Measurements from ENCODE around the gene DFFA. TPM values are rescaled to one million over a fixed set of nuclear protein-coding genes. Genes with fewer than 3 reads are reported as not detected.
A peak's percentile ranks its signal among the peaks of the same experiment; 100 is the strongest.
"Not testable (repeated sequence)": the region's sequence is repeated elsewhere in the genome, so short reads cannot be mapped to it uniquely, and the experiment has no call there.

The DFFA gene
- total RNA-seq, 1 donor from 2014 or later = 58.5 TPM

GRCh38 chr1:10424034-10424433 lies 48.3 kb downstream of the DFFA start:
- TF ChIP-seq CTCF (IDR thresholded peaks at IDR 0.05) = no peak
- TF ChIP-seq EZH2 (IDR thresholded peaks at IDR 0.05) = no peak
- no peak for TF ChIP-seq EZH2phosphoT487 (IDR thresholded peaks at IDR 0.05)
- no peaks in the 10 kb centered on the region for H4K20me1 ChIP-seq (ENCODE audit: low read depth)
- peaks cover 25% of the 10 kb centered on the region for H3K36me3 Mint-ChIP-seq
- no peaks in the 10 kb centered on the region for H3K36me3 ChIP-seq
- peaks cover 20% of the 10 kb centered on the region for H3F3A ChIP-seq (ENCODE audit: low read depth)
- peaks cover 31% of the 10 kb centered on the region for H3K4me1 Mint-ChIP-seq
- H3K27me3 ChIP-seq = no peaks in the 10 kb centered on the region
- no peaks in the 10 kb centered on the region for H3K9me3 ChIP-seq (ENCODE audit: low read depth)
- no peaks in the 10 kb centered on the region for H3K9me3 Mint-ChIP-seq
- H3K9ac ChIP-seq = no peak overlapping the region
- H3K79me2 ChIP-seq (ENCODE audit: low read depth) = no peaks in the 10 kb centered on the region
- H3K27me3 Mint-ChIP-seq (ENCODE audit: insufficient read depth, low read depth) = peaks cover 3% of the 10 kb centered on the region
- H3K4me3 ChIP-seq = no peak overlapping the region
- H2AFZ ChIP-seq (replicated peaks) = no peak overlapping the region
- no peak overlapping the region for H3K4me3 Mint-ChIP-seq
- H3K27ac Mint-ChIP-seq = peak overlapping the region; percentile 76
- peak overlapping the region; percentile 53 for H3K27ac ChIP-seq
- peaks cover 3% of the 10 kb centered on the region for H3K4me1 ChIP-seq
- DNase-seq (ENCODE audit: low spot score) = no peak
- no peak overlapping the region for H3K4me2 ChIP-seq

- peaks cover 5% of the 10 kb centered on the region for H3K36me3 ChIP-seq
- no peaks in the 10 kb centered on the region for H4K20me1 ChIP-seq (ENCODE audit: low read depth)
- H3K79me2 ChIP-seq (ENCODE audit: low read depth) = no peaks in the 10 kb centered on the region
- H2AFZ ChIP-seq (replicated peaks) = no peak overlapping the region
- no peak overlapping the region for H3K4me2 ChIP-seq
- peaks cover 3% of the 10 kb centered on the region for H3K4me1 ChIP-seq
- H3K27ac ChIP-seq = no peak overlapping the region
- no peak overlapping the region for H3K27ac Mint-ChIP-seq
- H3K9ac ChIP-seq = no peak overlapping the region
- H3K27me3 ChIP-seq = no peaks in the 10 kb centered on the region
- no peaks in the 10 kb centered on the region for H3K9me3 Mint-ChIP-seq
- H3K27me3 Mint-ChIP-seq (ENCODE audit: insufficient read depth, low read depth) = peaks cover 10% of the 10 kb centered on the region
- H3K4me1 Mint-ChIP-seq = peaks cover 21% of the 10 kb centered on the region
- H3K9me3 ChIP-seq (ENCODE audit: low read depth) = no peaks in the 10 kb centered on the region
- TF ChIP-seq EZH2phosphoT487 (IDR thresholded peaks at IDR 0.05) = no peak
- no peak for TF ChIP-seq CTCF (IDR thresholded peaks at IDR 0.05)
- TF ChIP-seq EZH2 (IDR thresholded peaks at IDR 0.05) = no peak
- peaks cover 41% of the 10 kb centered on the region for H3K36me3 Mint-ChIP-seq
- no peak for DNase-seq (ENCODE audit: low spot score)
- H3K4me3 Mint-ChIP-seq = no peak overlapping the region
- peaks cover 20% of the 10 kb centered on the region for H3F3A ChIP-seq (ENCODE audit: low read depth)
- no peak overlapping the region for H3K4me3 ChIP-seq
Measured at GRCh38 chr1:10421637-10422036, 50.7 kb downstream of the DFFA start.

- no peaks in the 10 kb centered on the region for H3K9me3 Mint-ChIP-seq
Measured at GRCh38 chr1:10419351-10419750, 53.0 kb downstream of the DFFA start.

GRCh38 chr1:10418741-10419140 lies 53.6 kb downstream of the DFFA start:
- H3K27ac Mint-ChIP-seq; H3K9me3 ChIP-seq (ENCODE audit: low read depth); DNase-seq (ENCODE audit: low spot score); H3K27me3 ChIP-seq; H3K4me1 ChIP-seq; H3K79me2 ChIP-seq (ENCODE audit: low read depth); H3K27ac ChIP-seq; H3K27me3 Mint-ChIP-seq (ENCODE audit: insufficient read depth, low read depth); H3K4me3 Mint-ChIP-seq; H3K9me3 Mint-ChIP-seq; H3K4me1 Mint-ChIP-seq; H3K9ac ChIP-seq; H2AFZ ChIP-seq (replicated peaks); H3K4me3 ChIP-seq; H3K4me2 ChIP-seq: not testable (repeated sequence)
- H3K36me3 Mint-ChIP-seq = peaks cover 53% of the 10 kb centered on the region
- Histone ChIP-seq H3F3A (ENCODE audit: low read depth) (peaks cover 11% of the 10 kb centered on the region), H3K36me3 (peaks cover 15% of the 10 kb centered on the region), H4K20me1 (ENCODE audit: low read depth) (peaks cover 17% of the 10 kb centered on the region)

More at GRCh38 chr1:10419351-10419750, 53.0 kb downstream of the DFFA start:
- TF ChIP-seq EZH2 (IDR thresholded peaks at IDR 0.05) (no peak), CTCF (IDR thresholded peaks at IDR 0.05) (no peak), EZH2phosphoT487 (IDR thresholded peaks at IDR 0.05) (no peak)
- Histone ChIP-seq H3K4me1 (no peaks in the 10 kb centered on the region), H3K4me2 (no peak overlapping the region), H3K4me3 (no peak overlapping the region), H3K79me2 (ENCODE audit: low read depth) (no peaks in the 10 kb centered on the region), H3K9ac (no peak overlapping the region), H3K27ac (no peak overlapping the region), H2AFZ (replicated peaks) (no peak overlapping the region), H3K36me3 (peaks cover 13% of the 10 kb centered on the region), H3K9me3 (ENCODE audit: low read depth) (no peaks in the 10 kb centered on the region), H3F3A (ENCODE audit: low read depth) (peaks cover 14% of the 10 kb centered on the region), H4K20me1 (ENCODE audit: low read depth) (peaks cover 13% of the 10 kb centered on the region), H3K27me3 (no peaks in the 10 kb centered on the region)
- H3K36me3 Mint-ChIP-seq = peaks cover 53% of the 10 kb centered on the region
- peaks cover 10% of the 10 kb centered on the region for H3K27me3 Mint-ChIP-seq (ENCODE audit: insufficient read depth, low read depth)
- DNase-seq (ENCODE audit: low spot score) = no peak
- H3K27ac Mint-ChIP-seq = peak overlapping the region; percentile 74
- H3K4me3 Mint-ChIP-seq = no peak overlapping the region
- H3K4me1 Mint-ChIP-seq = peaks cover 11% of the 10 kb centered on the region

- H3F3A ChIP-seq (ENCODE audit: low read depth); H3K27me3 Mint-ChIP-seq (ENCODE audit: insufficient read depth, low read depth); H3K4me1 Mint-ChIP-seq; H2AFZ ChIP-seq (replicated peaks); H3K27me3 ChIP-seq; H3K9me3 ChIP-seq (ENCODE audit: low read depth); H3K9ac ChIP-seq; H3K79me2 ChIP-seq (ENCODE audit: low read depth); DNase-seq (ENCODE audit: low spot score); H3K4me3 Mint-ChIP-seq; H3K4me1 ChIP-seq; H3K27ac ChIP-seq; H3K4me3 ChIP-seq; H3K27ac Mint-ChIP-seq; H3K4me2 ChIP-seq; H3K9me3 Mint-ChIP-seq: not testable (repeated sequence)
- H4K20me1 ChIP-seq (ENCODE audit: low read depth) = peaks cover 17% of the 10 kb centered on the region
- peaks cover 22% of the 10 kb centered on the region for H3K36me3 ChIP-seq
- H3K36me3 Mint-ChIP-seq = peaks cover 67% of the 10 kb centered on the region
Measured at GRCh38 chr1:10415967-10416366, 56.4 kb downstream of the DFFA start.

Measured in neural progenitor cell (in vitro differentiated cells).